ENCODE data around the gene SMARCA5. TPM values are rescaled to one million over a fixed set of nuclear protein-coding genes. Genes with fewer than 3 reads are reported as not detected.

The SMARCA5 gene
- total RNA-seq, 1 donor from 2014 or later = 69.2 TPM

- Mint-ChIP-seq H3K9me3 (no peaks in the 10 kb centered on the region), H3K36me3 (no peaks in the 10 kb centered on the region), H3K27me3 (no peaks in the 10 kb centered on the region), H3K4me3 (no peak overlapping the region), H3K27ac (no peak overlapping the region), H3K4me1 (ENCODE audit: unreplicated experiment) (no peaks in the 10 kb centered on the region)
- no peak for DNase-seq (ENCODE audit: extremely low spot score, unreplicated experiment)
- no peak for TF ChIP-seq CTCF (conservative IDR thresholded peaks at IDR 0.05)
These were observed 27.2 kb upstream of the SMARCA5 start for GRCh38 chr4:143486314-143486713.

GRCh38 chr4:143488687-143489086 lies 24.8 kb upstream of the SMARCA5 start:
- Mint-ChIP-seq H3K36me3 (no peaks in the 10 kb centered on the region), H3K27me3 (no peaks in the 10 kb centered on the region), H3K9me3 (no peaks in the 10 kb centered on the region), H3K4me3 (no peak overlapping the region), H3K4me1 (ENCODE audit: unreplicated experiment) (no peaks in the 10 kb centered on the region), H3K27ac (no peak overlapping the region)
- no peak for TF ChIP-seq CTCF (conservative IDR thresholded peaks at IDR 0.05)
- DNase-seq (ENCODE audit: extremely low spot score, unreplicated experiment) = no peak

- H3K27me3 Mint-ChIP-seq = no peaks in the 10 kb centered on the region
- TF ChIP-seq CTCF (conservative IDR thresholded peaks at IDR 0.05) = no peak
- DNase-seq (ENCODE audit: extremely low spot score, unreplicated experiment) = no peak
- no peaks in the 10 kb centered on the region for H3K36me3 Mint-ChIP-seq
- no peak overlapping the region for H3K27ac Mint-ChIP-seq
- no peaks in the 10 kb centered on the region for H3K4me1 Mint-ChIP-seq (ENCODE audit: unreplicated experiment)
- H3K4me3 Mint-ChIP-seq = no peak overlapping the region
- no peaks in the 10 kb centered on the region for H3K9me3 Mint-ChIP-seq
These were observed 24.4 kb upstream of the SMARCA5 start for GRCh38 chr4:143489106-143489505.

- no peak for DNase-seq (ENCODE audit: extremely low spot score, unreplicated experiment)
- H3K27me3 Mint-ChIP-seq = no peaks in the 10 kb centered on the region
- TF ChIP-seq CTCF (conservative IDR thresholded peaks at IDR 0.05) = no peak
- no peak overlapping the region for H3K4me3 Mint-ChIP-seq
- no peak overlapping the region for H3K27ac Mint-ChIP-seq
- no peaks in the 10 kb centered on the region for H3K4me1 Mint-ChIP-seq (ENCODE audit: unreplicated experiment)
- no peaks in the 10 kb centered on the region for H3K9me3 Mint-ChIP-seq
- no peaks in the 10 kb centered on the region for H3K36me3 Mint-ChIP-seq
These were observed 15.5 kb upstream of the SMARCA5 start for GRCh38 chr4:143498021-143498420.

GRCh38 chr4:143502231-143502630 lies 11.3 kb upstream of the SMARCA5 start:
- Mint-ChIP-seq H3K27me3 (no peaks in the 10 kb centered on the region), H3K4me3 (no peak overlapping the region), H3K9me3 (no peaks in the 10 kb centered on the region), H3K4me1 (ENCODE audit: unreplicated experiment) (no peaks in the 10 kb centered on the region), H3K27ac (no peak overlapping the region), H3K36me3 (no peaks in the 10 kb centered on the region)
- DNase-seq (ENCODE audit: extremely low spot score, unreplicated experiment) = no peak
- no peak for TF ChIP-seq CTCF (conservative IDR thresholded peaks at IDR 0.05)

GRCh38 chr4:143506031-143506430 lies 7.5 kb upstream of the SMARCA5 start:
- no peaks in the 10 kb centered on the region for H3K4me1 Mint-ChIP-seq (ENCODE audit: unreplicated experiment)
- DNase-seq (ENCODE audit: extremely low spot score, unreplicated experiment) = no peak
- peaks cover 16% of the 10 kb centered on the region for H3K27me3 Mint-ChIP-seq
- no peak overlapping the region for H3K27ac Mint-ChIP-seq
- TF ChIP-seq CTCF (conservative IDR thresholded peaks at IDR 0.05) = no peak
- no peaks in the 10 kb centered on the region for H3K36me3 Mint-ChIP-seq
- no peak overlapping the region for H3K4me3 Mint-ChIP-seq
- no peaks in the 10 kb centered on the region for H3K9me3 Mint-ChIP-seq
